IMR-90 (cell line): ENCODE results near the gene SORBS1.

ENCODE experiments used
- BHLHE40 ChIP-seq: fragments of 150-350 bp; IDR thresholded peaks from 2 replicates; pipeline ENCODE4 v1.6.1; 2016; ENCODE audit warnings: mild to moderate bottlenecking, low read depth, low read length
- CEBPB ChIP-seq: IDR thresholded peaks from 2 replicates; pipeline ENCODE4 v1.6.1; 2012; ENCODE audit warnings: low read depth, low read length, improper control_type of control experiment
- FOS ChIP-seq: fragments of 150-350 bp; IDR thresholded peaks from 2 replicates; pipeline ENCODE4 v1.6.1; 2016; ENCODE audit warnings: low read depth, low read length
- MAFK ChIP-seq: IDR thresholded peaks from 2 replicates; pipeline ENCODE4 v1.6.1; 2012; ENCODE audit warnings: low read depth, low read length, improper control_type of control experiment
- MAZ ChIP-seq: IDR thresholded peaks from 2 replicates; pipeline ENCODE4 v1.6.1; 2012; ENCODE audit warnings: low read depth, mild to moderate bottlenecking, low read length, improper control_type of control experiment, moderate library complexity, borderline replicate concordance
- MXI1 ChIP-seq: IDR thresholded peaks from 2 replicates; pipeline ENCODE4 v1.6.1; 2012; ENCODE audit warnings: low read depth, mild to moderate bottlenecking, low read length, moderate library complexity, borderline replicate concordance
- POLR2A ChIP-seq: IDR thresholded peaks from 2 replicates; pipeline ENCODE4 v1.6.1; 2012; ENCODE audit warnings: mild to moderate bottlenecking, low read depth, low read length
- RAD21 ChIP-seq: IDR thresholded peaks from 2 replicates; pipeline ENCODE4 v1.6.1; 2012; ENCODE audit warnings: low read length, improper control_type of control experiment
- RFX5 ChIP-seq: IDR thresholded peaks from 2 replicates; pipeline ENCODE4 v1.8.0; 2012; ENCODE audit warnings: low read depth, mild to moderate bottlenecking, low read length, moderate library complexity
- SMC3 ChIP-seq: fragments of 150-350 bp; IDR thresholded peaks from 2 replicates; pipeline ENCODE4 v1.6.1; 2016; ENCODE audit warnings: low read depth, mild to moderate bottlenecking, antibody characterized with exemption, low read length, moderate library complexity
- TF ChIP-seq, protein P1 (sequence below): conservative IDR thresholded peaks from 2 replicates; pipeline ENCODE4 v1.5.1; 2012; ENCODE audit warnings: mild to moderate bottlenecking, low read depth, low read length, improper control_type of control experiment
- TF ChIP-seq, protein P2 (sequence below): fragments of 150-350 bp; IDR thresholded peaks from 2 replicates; pipeline ENCODE4 v1.6.1; 2017; ENCODE audit warnings: mild to moderate bottlenecking, antibody characterized with exemption, low read length, low read depth
- TF ChIP-seq, protein P3 (sequence below): fragments of 150-350 bp; IDR thresholded peaks from 2 replicates; pipeline ENCODE4 v1.6.1; 2016; ENCODE audit warnings: low read depth, mild to moderate bottlenecking, low read length, moderate library complexity, borderline replicate concordance

DNA sequence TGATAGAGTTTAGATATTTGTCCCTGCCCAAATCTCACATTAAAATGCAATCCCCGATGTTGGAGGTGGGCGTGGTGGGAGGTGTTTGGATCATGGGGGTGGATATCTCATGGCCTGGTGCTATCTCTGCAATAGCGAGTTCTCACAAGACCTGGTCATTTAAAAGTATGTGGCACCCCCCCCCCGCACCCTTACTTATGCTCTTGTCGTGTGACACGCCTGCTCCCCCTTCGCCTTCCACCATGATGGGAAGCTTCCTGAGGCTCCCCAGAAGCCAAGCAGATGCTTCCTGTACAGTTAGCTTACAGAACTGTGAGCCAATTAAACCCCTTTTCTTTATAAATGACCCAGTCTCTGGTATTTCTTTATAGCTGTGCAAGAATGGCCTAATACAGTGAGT lies 118.8 kb downstream of the SORBS1 start:
- TF ChIP-seq, protein P1, sequence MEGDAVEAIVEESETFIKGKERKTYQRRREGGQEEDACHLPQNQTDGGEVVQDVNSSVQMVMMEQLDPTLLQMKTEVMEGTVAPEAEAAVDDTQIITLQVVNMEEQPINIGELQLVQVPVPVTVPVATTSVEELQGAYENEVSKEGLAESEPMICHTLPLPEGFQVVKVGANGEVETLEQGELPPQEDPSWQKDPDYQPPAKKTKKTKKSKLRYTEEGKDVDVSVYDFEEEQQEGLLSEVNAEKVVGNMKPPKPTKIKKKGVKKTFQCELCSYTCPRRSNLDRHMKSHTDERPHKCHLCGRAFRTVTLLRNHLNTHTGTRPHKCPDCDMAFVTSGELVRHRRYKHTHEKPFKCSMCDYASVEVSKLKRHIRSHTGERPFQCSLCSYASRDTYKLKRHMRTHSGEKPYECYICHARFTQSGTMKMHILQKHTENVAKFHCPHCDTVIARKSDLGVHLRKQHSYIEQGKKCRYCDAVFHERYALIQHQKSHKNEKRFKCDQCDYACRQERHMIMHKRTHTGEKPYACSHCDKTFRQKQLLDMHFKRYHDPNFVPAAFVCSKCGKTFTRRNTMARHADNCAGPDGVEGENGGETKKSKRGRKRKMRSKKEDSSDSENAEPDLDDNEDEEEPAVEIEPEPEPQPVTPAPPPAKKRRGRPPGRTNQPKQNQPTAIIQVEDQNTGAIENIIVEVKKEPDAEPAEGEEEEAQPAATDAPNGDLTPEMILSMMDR: no peak
- no peak for TF ChIP-seq POLR2A
- TF ChIP-seq, protein P2, sequence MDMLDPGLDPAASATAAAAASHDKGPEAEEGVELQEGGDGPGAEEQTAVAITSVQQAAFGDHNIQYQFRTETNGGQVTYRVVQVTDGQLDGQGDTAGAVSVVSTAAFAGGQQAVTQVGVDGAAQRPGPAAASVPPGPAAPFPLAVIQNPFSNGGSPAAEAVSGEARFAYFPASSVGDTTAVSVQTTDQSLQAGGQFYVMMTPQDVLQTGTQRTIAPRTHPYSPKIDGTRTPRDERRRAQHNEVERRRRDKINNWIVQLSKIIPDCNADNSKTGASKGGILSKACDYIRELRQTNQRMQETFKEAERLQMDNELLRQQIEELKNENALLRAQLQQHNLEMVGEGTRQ: no peak
- TF ChIP-seq, protein P3, sequence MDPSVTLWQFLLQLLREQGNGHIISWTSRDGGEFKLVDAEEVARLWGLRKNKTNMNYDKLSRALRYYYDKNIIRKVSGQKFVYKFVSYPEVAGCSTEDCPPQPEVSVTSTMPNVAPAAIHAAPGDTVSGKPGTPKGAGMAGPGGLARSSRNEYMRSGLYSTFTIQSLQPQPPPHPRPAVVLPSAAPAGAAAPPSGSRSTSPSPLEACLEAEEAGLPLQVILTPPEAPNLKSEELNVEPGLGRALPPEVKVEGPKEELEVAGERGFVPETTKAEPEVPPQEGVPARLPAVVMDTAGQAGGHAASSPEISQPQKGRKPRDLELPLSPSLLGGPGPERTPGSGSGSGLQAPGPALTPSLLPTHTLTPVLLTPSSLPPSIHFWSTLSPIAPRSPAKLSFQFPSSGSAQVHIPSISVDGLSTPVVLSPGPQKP: no peak
- no peak for TF ChIP-seq RFX5
- TF ChIP-seq SMC3: no peak
- TF ChIP-seq MAZ: no peak
- no peak for TF ChIP-seq RAD21
- TF ChIP-seq FOS: no peak
- TF ChIP-seq MXI1: no peak
- TF ChIP-seq MAFK: no peak
- no peak for TF ChIP-seq CEBPB
- no peak for TF ChIP-seq BHLHE40
